Measurements from ENCODE around the gene INS. TPM values are rescaled to one million over a fixed set of nuclear protein-coding genes. Genes with fewer than 3 reads are reported as not detected.

INS gene
- total and polyA plus RNA-seq, 2 of the 8 experiments (the other 6 are each of a cell fraction or from before 2014, with no cell fraction given): not detected

DNA sequence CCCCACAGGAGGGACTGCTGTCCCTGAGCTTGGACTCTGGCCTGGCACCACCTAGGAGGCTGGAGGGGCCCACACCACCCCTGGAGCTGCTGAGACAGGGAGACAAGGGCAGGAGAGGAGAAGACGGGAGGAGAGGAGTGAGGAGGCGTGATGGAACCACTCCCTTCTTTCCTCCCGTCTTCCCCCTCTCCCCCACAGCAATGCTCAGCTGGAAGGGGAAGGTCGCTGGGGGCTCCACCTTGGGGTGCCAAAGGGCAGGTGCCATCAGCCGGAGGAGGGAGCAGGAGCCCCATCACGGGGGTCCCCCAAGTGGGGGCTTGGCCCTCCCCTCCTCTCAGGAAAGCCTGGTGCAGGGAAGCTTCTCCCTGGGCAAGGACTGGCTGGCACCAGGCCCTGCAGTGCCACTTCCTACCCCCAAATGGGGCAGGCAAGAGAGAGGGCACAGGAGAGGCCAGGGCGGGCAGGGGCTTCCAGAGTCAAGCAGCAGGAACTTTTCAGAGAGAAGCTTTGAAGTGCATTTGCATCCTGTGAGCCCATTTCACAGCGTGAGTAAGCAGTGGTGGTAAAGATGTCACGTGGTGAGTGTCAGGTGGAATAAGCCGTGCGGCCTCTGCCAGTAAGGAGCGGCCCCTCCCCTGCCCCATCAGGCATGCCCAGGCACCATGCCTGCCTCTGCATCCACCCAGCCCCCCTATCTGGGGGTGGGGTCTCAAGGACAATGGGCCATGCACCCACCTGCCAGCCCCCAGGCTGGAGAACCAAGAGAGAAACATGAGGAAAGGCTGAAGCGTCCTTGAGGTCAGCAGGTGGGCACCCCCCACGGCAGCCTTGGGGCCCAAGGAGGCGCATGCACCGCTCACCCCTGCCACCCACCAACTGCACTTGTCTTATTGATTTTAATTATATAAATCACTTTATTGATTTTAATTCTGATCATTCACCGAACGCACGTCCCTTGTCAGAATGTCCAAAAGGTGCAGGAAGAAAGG lies 26.7 kb downstream of the INS start:
- no peak overlapping the region for H3K23ac ChIP-seq (ENCODE audit: insufficient read length)
- H2BK5ac ChIP-seq (ENCODE audit: low read depth, low read length): no peak overlapping the region
- no peak overlapping the region for H3K4me2 ChIP-seq (ENCODE audit: insufficient read depth in 1 of 2, low read depth in 2 of 2, low read length in 2 of 2)
- FAIRE-seq (no peak), DNase-seq (ENCODE audit: low read depth in 1 of 2, low spot score in 2 of 2) (no peak)
- no peak overlapping the region for H3K9ac ChIP-seq (replicated peaks in 1 of 4; ENCODE audit: extremely low read depth in 1 of 4, low read depth in 3 of 4, low read length in 3 of 4)
- H3K9me3 ChIP-seq (ENCODE audit: insufficient read depth in 2 of 2, low read depth in 1 of 2, low read length in 1 of 2): no peaks in the 10 kb centered on the region; a peak in 1 of 4 replicates
- H3K79me2 ChIP-seq (ENCODE audit: control insufficient read depth in 1 of 2, insufficient read depth in 2 of 2, low read length in 2 of 2): no peaks in the 10 kb centered on the region
- no peak overlapping the region for H2BK20ac ChIP-seq (ENCODE audit: low read length)
- no peak overlapping the region for H2BK15ac ChIP-seq (ENCODE audit: low read length)
- H2AK5ac ChIP-seq (ENCODE audit: low read depth, low read length): no peak overlapping the region
- H4K8ac ChIP-seq (ENCODE audit: extremely low read depth, insufficient read depth, low read length): no peak overlapping the region; the same call in none of the 2 replicates
- no peak overlapping the region for H2AFZ ChIP-seq (ENCODE audit: low read length)
- H3K27ac ChIP-seq (ENCODE audit: low read depth, low read length): no peak overlapping the region
- CTCF ChIA-PET (ENCODE audit: partially characterized antibody): interaction anchor here (0.8 to 12.3 kb wide), 8 partner anchors 10 to 458 kb away, joined by 3 to 170 read pairs (median 4); no protein-coding TSS in a partner anchor
- no peak overlapping the region for H3K18ac ChIP-seq (ENCODE audit: extremely low read depth, low read length)
- H4K20me1 ChIP-seq (replicated peaks in 1 of 2; ENCODE audit: control insufficient read depth in 1 of 2, insufficient read depth in 2 of 2, low read length in 2 of 2): peaks cover 0 to 9% of the 10 kb centered on the region in 2 experiments
- H2BK12ac ChIP-seq (ENCODE audit: low read depth, low read length): 0 out of 2 replicates have a peak overlapping the region, but pooled peaks have one; percentile 52
- H3K14ac ChIP-seq (ENCODE audit: insufficient read length): no peak overlapping the region
- WGBS, 2 experiments (ENCODE audit: extremely low coverage in 1 of 2, insufficient coverage in 1 of 2, insufficient read length in 1 of 2, insufficient replicate concordance in 2 of 2, low coverage in 1 of 2, low lambda C conversion rate in 2 of 2, missing lambda C conversion rate in 1 of 2): 85% methylated on average over 11 of the region's 19 CpGs; no CpG with 5 or more reads in 1 of the 2 experiments
- no peak overlapping the region for H3K4ac ChIP-seq (replicated peaks; ENCODE audit: insufficient read length, low read depth, low read length)
- no peaks in the 10 kb centered on the region for H3K79me1 ChIP-seq (ENCODE audit: low read depth, low read length)
- peaks cover 15% of the 10 kb centered on the region; the same call in 1 of the 2 replicates for H3K23me2 ChIP-seq (ENCODE audit: low read depth, low read length)
- H3K56ac ChIP-seq (replicated peaks; ENCODE audit: insufficient read length, low read depth, low read length): no peak overlapping the region
- H3K36me3 ChIP-seq (ENCODE audit: control insufficient read depth in 2 of 4, insufficient read depth in 4 of 4, low read length in 3 of 4): no peaks in the 10 kb centered on the region
- peaks cover 0 to 9% (median 3%) of the 10 kb centered on the region in 4 experiments; a peak in 4 of 7 replicates for H3K4me1 ChIP-seq (replicated peaks in 1 of 4; ENCODE audit: control insufficient read depth in 3 of 4, insufficient read depth in 4 of 4, low read length in 3 of 4)
- no peak overlapping the region for H3K4me3 ChIP-seq (ENCODE audit: extremely low read depth in 1 of 4, insufficient read depth in 2 of 4, low read depth in 3 of 4, low read length in 4 of 4)
- H3K27me3 ChIP-seq (replicated peaks in 1 of 4; ENCODE audit: control insufficient read depth in 3 of 4, extremely low read depth in 1 of 4, insufficient read depth in 3 of 4, low read length in 3 of 4): peaks cover 22 to 60% (median 46%) of the 10 kb centered on the region in 4 experiments
- POLR2A ChIA-PET (ENCODE audit: partially characterized antibody): no interaction called here
- H2BK120ac ChIP-seq (replicated peaks; ENCODE audit: low read depth, low read length): no peak overlapping the region
- no peak overlapping the region for H4K91ac ChIP-seq (replicated peaks; ENCODE audit: insufficient read length, low read length)
- no peak overlapping the region for H4K5ac ChIP-seq (ENCODE audit: insufficient read length, low read depth, low read length)
- TF ChIP-seq, protein P1, sequence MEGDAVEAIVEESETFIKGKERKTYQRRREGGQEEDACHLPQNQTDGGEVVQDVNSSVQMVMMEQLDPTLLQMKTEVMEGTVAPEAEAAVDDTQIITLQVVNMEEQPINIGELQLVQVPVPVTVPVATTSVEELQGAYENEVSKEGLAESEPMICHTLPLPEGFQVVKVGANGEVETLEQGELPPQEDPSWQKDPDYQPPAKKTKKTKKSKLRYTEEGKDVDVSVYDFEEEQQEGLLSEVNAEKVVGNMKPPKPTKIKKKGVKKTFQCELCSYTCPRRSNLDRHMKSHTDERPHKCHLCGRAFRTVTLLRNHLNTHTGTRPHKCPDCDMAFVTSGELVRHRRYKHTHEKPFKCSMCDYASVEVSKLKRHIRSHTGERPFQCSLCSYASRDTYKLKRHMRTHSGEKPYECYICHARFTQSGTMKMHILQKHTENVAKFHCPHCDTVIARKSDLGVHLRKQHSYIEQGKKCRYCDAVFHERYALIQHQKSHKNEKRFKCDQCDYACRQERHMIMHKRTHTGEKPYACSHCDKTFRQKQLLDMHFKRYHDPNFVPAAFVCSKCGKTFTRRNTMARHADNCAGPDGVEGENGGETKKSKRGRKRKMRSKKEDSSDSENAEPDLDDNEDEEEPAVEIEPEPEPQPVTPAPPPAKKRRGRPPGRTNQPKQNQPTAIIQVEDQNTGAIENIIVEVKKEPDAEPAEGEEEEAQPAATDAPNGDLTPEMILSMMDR (IDR thresholded peaks at IDR 0.05; ENCODE audit: control extremely low read depth in 1 of 3, insufficient read depth in 1 of 3, low read depth in 1 of 3, low read length in 3 of 3): no peak

All from H1 (cell line).